ENCODE results near the gene ADGRE2. TPM values are rescaled to one million over a fixed set of nuclear protein-coding genes. Genes with fewer than 3 reads are reported as not detected.

The ADGRE2 gene
- total RNA-seq, 4 donors from 2014 or later = 8.1 to 14.3 (median 12.9) TPM

DNA sequence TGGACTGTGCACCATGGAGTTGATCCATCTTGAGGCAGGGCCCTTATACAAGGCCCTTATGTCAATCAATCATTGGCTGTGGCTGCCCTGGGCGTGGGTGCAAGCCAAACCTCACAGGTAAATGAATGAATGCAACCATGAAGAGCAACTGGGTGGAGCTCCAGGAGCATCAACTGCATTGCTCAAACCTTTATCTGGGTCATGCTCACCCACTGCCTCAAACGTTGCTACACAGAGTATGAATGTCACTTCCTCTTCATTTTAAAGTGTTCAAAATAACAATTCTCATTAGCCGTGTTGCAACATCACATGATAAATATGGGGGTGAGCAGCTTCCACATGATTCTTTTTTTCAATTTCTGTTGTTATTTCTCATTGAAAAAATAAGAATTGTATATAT is 94.9 kb downstream of the ADGRE2 start:
- no peak for DNase-seq (ENCODE audit: low spot score in 2 of 2)
- Histone ChIP-seq H3K27me3 (peaks cover 10% of the 10 kb centered on the region), H3K4me1 (no peaks in the 10 kb centered on the region), H3K4me3 (no peak overlapping the region), H3K36me3 (no peaks in the 10 kb centered on the region), H3K27ac (no peak overlapping the region), H3K9me3 (no peaks in the 10 kb centered on the region)
- 35% methylated on average over 3 of the region's 3 CpGs for WGBS
- TF ChIP-seq POLR2A (IDR thresholded peaks at IDR 0.05) (no peak), EP300 (IDR thresholded peaks at IDR 0.05) (no peak), POLR2AphosphoS5 (IDR thresholded peaks at IDR 0.05) (no peak)
- TF ChIP-seq, protein P1, sequence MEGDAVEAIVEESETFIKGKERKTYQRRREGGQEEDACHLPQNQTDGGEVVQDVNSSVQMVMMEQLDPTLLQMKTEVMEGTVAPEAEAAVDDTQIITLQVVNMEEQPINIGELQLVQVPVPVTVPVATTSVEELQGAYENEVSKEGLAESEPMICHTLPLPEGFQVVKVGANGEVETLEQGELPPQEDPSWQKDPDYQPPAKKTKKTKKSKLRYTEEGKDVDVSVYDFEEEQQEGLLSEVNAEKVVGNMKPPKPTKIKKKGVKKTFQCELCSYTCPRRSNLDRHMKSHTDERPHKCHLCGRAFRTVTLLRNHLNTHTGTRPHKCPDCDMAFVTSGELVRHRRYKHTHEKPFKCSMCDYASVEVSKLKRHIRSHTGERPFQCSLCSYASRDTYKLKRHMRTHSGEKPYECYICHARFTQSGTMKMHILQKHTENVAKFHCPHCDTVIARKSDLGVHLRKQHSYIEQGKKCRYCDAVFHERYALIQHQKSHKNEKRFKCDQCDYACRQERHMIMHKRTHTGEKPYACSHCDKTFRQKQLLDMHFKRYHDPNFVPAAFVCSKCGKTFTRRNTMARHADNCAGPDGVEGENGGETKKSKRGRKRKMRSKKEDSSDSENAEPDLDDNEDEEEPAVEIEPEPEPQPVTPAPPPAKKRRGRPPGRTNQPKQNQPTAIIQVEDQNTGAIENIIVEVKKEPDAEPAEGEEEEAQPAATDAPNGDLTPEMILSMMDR (IDR thresholded peaks at IDR 0.05) = no peak

Other genes starting within 250 kb of the ADGRE2 start
- gene TECR, start 249.0 kb downstream of the ADGRE2 start, total RNA-seq = 100 to 1,000 TPM; 111 to 176 (median 150) TPM
- 100 to 1,000 TPM; 196 to 394 (median 340) TPM for gene NDUFB7, start 206.5 kb downstream of the ADGRE2 start, total RNA-seq
- not detected for gene CLEC17A, start 195.5 kb downstream of the ADGRE2 start, total RNA-seq
- not detected for gene ADGRE3, start 103.7 kb downstream of the ADGRE2 start, total RNA-seq
- 10 to 100 TPM in 3 of 4 donors, 1 to 10 TPM in 1; 8.7 to 43.1 (median 16.8) TPM for gene ZNF333, start 88.5 kb downstream of the ADGRE2 start, total RNA-seq
- gene OR7A5, start 56.6 kb upstream of the ADGRE2 start, total RNA-seq = 1 to 10 TPM in 3 of 4 donors, under 1 TPM in 1; 0.91 to 3.7 (median 2.7) TPM
- gene OR7C1, start 56.6 kb upstream of the ADGRE2 start, total RNA-seq = 10 to 100 TPM in 1 of 4 donors, 1 to 10 TPM in 3; 4.4 to 11.2 (median 5.1) TPM
- not detected for gene OR7A10, start 70.4 kb upstream of the ADGRE2 start, total RNA-seq
- gene OR7A17, start 107.6 kb upstream of the ADGRE2 start, total RNA-seq = not detected
- not detected for gene OR7C2, start 162.9 kb upstream of the ADGRE2 start, total RNA-seq
- 10 to 100 TPM in 1 of 4 donors, 1 to 10 TPM in 3; 2.8 to 24.5 (median 9.8) TPM for gene SLC1A6, start 201.3 kb upstream of the ADGRE2 start, total RNA-seq

Measured in suprapubic skin (tissue), 4 donors.